GM21723 (cell line): ENCODE measurements around the gene MUC2.

Experiments
- ATAC-seq: cut with Tn5 transposase; IDR thresholded peaks from one replicate; pipeline ENCODE4 v1.9.1; 2021; ENCODE audit warnings: mild to moderate bottlenecking, moderate library complexity; ENCODE audit not compliant: unreplicated experiment

The MUC2 gene

DNA sequence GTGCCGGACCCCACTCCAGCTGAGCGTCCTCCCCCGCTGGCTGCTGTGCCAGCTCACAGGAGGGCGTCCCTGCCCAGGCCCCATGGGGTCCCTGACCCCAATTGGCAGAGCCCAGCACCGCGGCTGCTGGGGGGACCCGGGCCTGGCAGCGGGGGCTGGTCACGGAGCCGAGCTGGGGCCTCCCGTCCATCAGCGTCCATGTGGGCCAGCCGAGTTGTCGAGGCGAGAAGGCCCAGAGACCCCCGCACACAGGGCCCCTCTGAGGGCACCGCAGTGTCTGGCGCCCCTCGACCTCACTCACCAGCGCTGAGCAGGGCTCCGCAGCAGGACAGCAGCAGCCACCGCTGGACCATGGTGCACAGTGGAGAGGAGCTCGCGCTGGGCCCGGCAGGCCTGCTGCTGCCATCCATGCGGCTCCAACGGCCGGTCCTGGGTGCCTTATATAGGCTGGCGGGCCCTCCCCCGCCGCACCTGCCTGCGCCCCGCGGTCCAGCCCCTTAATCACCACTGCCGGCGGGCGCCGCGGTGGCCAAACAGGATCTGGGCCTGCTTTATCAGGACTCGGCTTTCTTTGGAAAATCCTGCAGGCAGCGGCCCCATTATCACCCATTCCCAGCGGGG lies 38.3 kb upstream of the MUC2 start, which contains the start of gene MUC6:
Gene MUC6, minus strand, starts transcription at position 416 of the 621 bp plus-strand sequence. Its CDS starts 63 bp downstream, at position 353.
- no peak for ATAC-seq

DNA sequence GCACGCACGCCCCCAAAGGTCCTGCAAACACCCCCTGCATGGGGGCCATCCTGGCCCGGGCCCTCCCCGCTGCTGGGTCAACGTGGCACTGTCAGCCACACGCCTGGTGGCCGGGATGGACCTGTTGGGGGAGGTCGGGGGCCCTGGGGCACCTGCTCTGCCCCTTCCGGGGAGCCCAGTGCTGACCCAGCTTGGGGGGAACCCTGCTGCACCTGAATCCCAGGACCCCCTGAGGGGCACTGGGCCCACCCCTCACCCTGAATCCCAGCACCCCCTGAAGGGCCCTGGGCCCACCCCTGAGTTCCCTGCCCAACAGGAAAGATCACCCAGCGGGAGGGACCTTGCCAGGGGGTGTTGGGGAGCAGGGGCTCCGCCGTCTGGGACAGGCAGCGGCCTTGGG lies 37.7 kb upstream of the MUC2 start:
- no peak for ATAC-seq

DNA sequence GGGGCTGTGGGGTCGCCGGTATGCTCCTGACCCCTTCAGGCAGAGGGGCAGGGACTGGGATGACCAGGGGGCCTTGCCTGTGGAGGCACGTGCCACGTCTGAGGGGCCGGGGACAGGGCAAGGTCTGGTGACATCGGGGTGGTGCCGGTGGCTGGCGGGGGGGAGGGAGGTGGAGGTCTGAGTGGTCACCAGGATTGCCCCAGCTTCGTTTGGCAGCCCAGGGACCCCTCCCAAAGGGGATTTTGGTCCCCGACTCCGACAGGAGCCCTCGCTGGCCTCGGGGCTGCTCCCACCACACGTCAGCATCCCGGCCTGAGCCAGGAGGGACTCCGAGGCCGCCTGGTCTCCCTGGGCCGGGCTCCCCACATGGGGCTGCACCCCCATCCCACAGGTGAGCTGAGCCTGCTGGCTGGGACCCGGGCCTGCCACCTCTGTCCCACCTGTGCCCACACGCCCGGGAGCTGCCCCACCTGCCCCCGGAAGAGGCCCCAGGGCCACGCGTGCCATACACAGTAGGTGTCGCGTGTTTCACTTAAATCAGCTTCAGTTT lies 37.1 kb upstream of the MUC2 start:
- ATAC-seq: no peak

DNA sequence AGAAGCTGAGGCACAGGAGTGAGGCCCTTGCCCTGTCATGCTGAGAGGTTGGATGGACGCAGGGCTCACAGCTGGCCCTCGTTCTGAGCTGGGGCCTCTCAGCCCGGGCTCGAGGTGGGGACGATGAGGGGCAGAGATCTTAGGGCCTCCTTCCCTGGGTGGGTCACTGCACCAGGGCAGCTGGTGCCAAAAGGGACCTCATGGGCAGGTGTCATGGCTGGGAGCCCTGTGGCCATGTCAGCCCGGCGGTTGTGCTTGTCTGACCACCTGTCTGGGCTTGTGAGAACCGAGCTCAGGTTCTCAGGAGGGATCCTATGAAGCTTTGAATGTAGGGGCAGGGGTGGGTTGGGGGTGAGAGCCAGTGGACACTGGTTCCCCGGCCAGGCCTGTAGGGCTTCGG lies 36.3 kb upstream of the MUC2 start:
- no peak for ATAC-seq

DNA sequence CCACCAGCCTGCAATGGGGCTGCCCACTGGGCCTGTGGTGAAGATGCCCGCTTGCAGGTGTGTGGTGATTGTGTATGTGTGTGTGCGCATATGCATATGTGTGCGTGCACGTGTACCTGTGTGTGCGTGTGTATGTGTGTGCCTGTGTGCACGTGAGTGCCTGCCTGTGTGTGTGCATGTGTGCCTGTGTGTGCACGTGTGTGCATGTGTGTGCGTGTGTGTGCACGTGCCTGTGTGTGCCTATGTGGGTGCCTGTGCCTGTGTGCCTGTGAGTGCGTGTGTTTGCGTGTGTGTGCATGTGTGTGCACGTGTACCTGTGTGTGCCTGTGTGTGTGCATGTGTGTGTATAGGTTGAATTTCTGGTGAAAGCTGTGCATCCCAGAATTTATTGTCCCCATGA lies 35.8 kb upstream of the MUC2 start:
- ATAC-seq: no peak

DNA sequence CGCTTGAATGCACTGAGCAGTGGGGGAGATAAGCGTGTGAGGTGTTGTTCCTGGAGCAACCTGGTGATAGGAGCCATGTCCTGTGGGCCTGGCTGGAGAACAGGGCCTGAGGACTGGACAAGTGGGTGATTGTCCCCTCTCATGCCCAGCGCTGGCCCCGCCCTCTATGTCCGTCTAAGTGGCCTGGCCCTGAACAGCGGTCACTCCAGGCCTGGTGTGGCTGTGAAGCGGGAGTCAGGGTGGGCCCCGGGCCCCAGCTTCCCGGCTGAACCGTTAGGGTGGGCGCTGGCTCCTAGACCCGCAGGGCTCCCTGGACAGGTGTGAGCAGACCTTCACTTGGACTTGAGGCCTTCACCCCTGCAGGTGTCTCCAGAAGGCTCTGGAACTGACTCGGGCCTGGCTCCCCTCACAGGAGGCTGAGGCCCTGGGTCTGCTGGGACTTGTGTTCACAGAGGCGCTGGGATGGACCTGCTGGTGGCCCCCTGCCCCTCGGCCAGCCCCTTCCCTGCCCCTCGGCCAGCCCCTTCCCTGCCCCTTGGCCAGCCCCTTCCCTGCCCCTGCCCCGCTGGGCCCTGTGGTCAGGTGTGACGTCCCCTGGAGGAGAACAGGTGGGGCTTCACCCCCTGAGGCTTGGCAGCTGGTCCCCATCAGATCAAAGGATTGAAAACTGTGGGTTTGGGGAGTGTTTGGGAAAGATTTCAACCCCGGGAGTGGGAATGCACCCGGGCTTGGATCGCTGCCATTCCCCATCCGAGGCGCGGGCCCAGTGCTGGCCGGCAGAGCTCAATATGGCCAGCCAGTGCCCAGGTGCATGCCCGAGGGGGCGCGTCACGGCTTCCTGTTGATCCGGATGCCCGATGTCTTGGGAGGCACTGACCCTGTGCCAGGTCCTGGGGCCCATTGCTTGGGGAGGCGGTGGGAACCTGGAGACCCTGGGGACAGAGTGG lies 34.9 kb upstream of the MUC2 start:
- ATAC-seq: no peak

DNA sequence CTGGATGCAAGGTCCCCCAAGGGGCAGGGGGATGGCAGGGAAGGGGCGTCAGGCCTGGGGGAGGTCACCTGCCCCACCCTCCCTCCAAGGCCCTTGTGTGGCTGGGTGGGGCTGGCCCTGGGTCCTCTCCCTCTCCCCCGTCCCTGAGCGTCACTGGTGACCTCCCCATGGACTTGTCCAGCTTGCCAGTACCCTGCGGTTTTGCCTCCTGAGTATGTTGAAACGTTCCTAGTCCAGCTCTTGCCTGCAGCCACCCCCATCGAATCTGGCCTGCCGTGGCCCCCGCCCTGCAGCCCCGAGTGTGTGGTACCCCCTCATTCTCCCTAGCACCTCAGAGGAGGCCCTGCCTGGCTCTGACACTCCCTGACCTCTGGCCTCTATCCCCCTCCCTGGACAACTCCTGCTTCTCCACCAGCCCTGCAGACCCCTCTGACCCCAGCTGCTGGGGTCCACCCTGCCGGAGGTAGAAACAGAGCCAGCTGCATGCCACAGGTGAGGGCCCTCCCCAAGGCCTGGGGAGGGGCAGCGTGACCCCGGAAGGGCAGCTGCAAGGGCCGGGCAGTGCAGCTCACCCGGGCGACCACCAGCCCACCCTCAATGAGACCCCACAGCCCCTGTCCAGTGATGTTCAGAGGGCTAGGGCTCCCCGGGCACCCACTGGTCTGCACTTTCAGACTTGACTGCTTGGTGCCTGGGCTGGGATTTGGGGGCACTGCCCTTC lies 34.1 kb upstream of the MUC2 start:
- no peak for ATAC-seq

DNA sequence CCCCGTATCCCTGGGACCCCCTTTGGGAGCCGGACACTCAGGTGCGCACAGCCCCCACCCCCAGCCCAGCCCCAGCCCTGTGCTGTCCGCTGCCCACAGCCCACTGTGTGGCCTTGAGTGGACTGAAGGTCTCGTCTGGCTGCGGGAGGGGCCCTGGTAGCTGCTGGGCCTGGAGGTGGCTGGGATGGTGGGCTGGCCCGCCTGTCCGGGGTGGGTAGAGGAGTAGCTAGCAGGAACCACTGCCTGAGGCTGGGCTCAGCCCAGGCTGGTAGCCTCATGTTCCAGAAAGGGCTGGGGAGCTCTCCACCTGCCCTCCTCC lies 33.6 kb upstream of the MUC2 start:
- ATAC-seq: no peak

DNA sequence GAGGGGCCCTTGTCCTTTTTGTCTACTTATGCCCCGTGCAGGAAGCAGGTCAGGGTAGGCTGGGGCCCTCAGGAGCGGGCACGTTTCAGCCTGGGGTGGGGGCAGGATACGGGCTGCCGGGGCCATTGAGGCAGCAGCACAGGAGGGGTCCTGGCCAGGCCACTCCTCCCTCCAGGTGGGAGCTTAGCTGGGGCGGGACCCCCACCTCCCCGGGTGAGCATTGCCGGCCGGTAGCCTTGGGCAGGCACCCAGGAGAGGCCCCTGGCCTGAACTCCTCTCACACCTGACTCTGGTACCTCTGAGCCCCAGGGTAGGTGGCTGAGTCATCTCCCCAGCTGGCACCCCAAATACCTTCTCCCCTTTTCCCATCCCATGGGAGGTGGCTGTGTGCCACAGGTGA lies 33.2 kb upstream of the MUC2 start:
- no peak for ATAC-seq

DNA sequence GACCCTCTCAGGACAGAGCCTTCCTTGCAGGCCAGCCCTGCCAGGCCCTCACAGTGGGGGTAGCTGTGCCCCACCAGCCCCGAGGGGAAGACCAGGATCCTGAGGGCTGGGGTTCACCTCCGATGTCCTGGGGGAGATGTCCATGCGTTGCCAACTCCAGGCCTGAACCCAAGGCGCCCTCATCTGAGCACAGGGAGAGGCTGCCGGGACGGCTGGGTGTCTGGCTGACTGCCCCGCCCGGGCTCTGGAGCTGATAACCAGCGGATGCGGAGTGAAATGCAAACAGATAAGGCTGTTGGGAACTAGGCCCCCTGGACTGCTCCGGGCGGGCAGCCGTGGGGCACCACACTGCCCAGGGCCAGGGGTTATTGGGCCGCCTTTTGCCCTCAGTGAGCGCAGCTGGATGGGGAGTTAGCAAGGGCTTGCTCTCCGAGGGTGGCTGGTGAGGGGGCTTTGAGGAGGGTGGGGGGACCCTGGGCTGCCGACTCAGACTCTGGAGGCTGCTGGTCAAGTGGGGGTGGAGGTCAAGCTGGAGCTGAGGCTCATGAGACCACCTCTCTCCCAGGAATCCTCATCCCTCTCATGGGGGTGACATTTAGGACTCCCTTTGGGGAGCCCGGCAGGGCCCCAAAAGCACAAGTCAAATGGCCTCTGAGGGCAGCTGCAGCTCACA lies 32.6 kb upstream of the MUC2 start:
- no peak for ATAC-seq

DNA sequence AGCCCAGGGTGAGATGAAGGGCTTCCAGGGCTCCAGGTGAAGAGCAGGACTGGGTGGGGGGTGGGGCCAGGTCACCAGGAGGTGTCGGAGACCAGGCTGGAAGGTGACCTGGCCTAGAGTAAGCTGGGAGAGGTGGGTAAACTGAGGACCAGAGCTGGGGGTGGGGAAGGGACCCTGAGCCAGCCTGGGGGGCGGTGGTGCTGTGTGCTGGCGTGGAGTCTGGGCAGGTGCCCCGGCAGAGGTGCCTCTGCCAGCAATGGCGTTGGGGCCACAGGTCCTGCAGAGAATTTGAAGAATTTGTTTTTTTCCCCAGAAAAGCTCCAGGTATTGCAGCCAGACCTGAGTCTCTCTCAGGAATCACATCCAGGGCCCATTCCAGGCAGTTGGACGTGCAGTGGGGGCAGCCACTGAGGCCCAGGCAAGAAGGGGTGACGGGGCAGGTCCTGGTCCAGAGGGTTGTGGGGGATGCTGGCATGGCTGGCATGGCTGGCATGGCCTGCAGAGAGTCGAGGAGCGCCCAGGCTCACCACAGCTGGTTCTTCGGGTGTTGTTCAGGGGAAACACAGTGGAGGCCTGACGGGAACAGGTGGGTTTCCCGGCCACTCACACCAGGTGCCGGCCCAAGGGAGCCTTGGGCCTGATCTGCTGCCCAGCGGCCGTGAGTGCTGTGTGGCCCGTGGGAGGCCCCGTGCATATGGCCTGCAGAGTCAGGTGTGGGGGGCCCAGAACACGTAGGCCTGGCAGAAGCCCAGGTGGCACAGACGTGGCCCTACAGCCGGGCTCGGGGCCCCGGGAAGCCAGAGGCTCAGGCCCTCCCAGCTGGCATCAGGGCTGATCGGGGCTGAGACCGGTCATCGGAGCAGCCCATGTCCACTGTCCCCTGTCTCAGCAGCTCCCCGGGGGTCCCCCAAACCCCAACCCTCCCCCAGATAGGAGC lies 31.8 kb upstream of the MUC2 start:
- ATAC-seq: no peak

DNA sequence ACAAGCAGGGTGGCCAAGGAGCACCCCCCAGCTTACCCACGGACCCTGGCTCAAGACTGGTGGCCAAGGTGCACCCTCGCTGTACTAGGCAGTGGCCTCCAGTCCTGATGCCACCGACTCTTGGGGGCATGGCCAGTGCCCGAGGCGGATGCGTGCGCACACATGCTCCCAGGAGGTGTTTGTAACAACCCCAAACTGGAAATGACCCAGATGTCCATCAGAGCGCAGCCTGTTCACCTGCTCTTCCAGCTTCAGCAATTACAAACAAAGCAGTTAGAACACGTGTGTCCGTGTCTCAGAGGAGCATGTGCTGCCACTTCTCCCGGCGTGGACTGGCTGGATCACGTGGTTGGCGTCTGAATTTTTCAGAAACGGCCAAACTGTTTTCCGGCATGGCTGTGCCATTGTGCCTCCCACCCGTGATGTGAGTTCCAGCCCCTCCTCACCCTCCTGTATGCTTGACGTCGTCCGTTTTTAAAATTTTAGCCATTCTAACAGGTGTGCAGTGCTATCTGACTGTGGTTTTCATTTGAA lies 31.0 kb upstream of the MUC2 start:
- no peak for ATAC-seq

DNA sequence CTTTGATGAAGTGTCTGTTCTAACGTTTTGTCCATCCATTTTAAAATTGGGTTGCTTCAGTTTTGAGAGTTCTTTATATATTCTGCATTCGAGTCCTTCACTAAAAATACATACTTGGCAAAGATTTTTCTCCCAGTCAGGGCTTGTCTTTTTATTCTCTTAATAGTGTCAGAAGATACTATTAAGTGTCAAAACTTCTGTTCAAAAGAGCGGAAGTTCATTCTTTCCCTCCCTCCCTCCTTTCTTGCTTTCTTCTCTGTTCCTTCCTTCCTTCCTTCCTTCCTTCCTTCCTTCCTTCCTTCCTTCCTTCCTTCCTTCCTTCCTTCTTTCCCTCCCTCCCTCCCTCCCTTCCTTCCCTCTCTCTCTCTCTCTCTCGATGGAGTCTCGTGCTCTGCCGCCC lies 30.5 kb upstream of the MUC2 start:
- no peak for ATAC-seq

DNA sequence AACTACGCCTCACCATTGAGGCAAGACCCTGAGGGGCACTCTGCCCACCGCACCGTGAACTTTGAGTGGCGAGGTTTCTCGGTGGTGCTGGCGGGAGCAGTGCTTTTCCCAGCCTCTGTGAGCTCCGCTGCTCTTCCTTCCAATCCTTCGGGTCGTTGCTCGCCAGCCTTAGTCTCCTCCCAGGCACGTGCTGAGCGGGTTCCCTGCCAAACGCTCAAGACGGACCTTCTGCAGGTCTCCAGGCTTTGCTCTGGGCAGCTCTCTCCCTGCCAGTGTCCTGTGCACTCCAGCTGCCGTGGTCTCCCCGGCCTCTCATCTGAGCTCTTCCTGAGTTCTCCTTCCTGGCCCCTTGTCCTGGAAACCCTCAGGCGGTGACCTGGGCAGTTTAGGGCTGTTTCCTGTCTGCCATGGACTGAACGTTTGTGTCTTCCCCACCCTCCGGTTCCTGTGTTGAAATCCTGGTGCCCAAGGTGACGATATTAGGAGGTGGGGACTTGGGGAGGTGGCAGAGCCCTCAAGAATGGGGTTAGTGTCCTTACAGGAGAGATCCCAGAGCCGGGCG lies 27.0 kb upstream of the MUC2 start:
- ATAC-seq: no peak

DNA sequence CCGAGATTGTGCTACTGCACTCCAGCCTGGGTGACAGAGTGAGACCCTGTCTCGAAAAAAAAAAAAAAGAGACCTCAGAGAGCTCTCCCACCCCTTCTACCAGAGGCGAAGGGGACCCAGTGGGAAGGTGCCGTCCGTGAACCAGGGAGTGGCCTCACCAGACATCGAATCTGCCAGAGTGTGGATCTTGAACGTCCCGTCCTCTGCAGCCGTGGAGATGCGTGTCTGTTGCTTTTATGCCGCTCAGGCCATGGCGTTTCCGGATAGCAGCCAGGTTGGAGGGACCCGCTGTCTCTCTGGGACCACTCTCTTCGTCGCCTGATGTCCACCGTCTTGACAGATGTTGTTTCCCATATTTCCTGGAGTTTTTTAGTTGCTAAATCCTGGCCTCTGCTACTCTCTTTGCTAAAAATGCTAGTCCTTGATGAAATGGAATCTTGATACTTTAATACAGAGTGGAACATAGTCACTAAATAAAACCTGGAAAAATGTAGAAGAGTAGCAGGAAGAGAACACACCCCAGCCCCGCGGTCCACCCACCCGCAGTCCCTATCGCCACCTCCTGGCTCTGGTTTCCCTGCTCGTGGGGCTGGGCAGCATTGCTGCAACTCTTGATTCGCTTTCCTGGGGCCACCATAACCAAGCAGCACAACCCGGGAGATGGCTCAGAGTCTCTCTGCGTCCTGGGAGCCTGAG lies 26.2 kb upstream of the MUC2 start:
- no peak for ATAC-seq

DNA sequence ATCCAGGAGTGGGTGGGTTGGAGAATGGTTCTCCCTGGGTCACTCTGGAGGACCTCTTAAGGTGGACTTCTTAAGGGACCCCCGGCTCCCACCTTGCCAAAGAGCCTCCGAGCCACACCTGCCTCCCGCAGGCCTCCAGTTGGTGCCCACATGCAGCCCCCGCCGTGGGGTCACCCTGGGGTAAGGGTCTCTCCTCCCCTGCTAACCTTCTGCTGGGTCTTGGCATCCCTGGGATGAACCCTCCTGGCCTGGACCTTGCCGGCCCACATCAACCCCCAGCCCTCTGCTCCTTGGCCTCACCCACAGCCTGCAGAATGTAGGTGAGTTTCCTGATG lies 25.6 kb upstream of the MUC2 start:
- ATAC-seq: no peak

DNA sequence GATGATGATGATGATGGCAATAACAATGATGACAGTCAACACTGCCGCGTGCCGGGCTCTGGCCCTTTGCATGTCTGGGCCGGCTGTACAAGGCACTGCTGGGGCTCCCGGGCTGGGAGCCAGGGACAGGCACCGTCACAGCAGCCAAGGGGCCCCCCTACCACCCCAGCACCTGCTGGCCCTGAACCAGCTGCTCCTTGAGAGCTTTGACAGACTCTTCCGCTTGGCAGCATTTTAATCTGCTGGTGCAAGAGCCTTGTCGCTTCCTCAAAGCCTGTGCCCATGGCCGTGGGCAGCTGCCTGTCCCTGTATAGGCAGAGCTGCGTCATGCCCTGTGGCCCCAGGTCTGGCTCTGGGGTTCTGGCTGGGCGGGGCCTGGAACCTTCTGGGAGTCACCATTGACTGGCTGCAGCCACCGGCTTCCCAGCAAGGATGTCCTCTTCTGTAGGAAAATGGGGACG lies 25.2 kb upstream of the MUC2 start:
- ATAC-seq: no peak

DNA sequence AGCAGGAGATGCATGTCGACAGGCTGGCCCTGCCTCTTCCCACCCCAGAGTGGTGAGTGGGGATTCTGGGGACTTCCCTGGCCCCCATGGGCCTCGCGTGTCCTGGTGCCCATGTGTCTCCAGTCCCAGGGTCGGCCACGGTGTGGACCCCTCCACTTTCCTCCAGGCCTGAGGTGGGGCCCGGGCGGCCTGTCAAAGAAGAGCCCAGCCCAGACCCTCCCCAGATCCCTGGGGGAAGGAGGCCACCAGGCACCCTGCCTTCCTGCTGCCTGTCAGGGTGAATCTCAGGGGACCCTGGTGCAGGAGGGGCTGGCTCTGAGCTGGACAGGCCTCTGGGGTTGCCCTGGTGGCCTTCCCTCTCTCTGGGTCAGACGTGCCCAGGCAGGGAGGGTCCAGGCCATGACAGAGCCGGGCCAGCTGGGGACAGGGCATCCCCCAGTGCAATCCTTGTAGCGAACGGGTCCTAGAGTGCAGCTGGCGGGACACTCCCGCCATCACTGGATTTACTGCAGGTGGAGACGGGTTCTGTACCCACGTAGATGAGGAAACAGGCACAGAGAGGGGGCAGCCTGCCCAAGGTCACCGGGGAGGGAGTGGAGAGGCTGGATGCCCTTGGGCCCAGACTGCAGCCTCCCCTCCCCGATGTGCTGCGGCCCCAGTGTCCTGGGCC lies 24.6 kb upstream of the MUC2 start:
- ATAC-seq: no peak
